Fibroblast of mammary gland (primary cell): Measurements from ENCODE around the gene TSSK2.

Experiments
- DNase-seq: peaks from one replicate; pipeline ENCODE4 v3.0.0-alpha.2; 2010; ENCODE audit warnings: low read depth
- H3K4me3 ChIP-seq: 2 replicates; pipeline ENCODE4 v1.5.1; 2011; ENCODE audit warnings: low read depth, mild to moderate bottlenecking, low read length, moderate library complexity; ENCODE audit not compliant: control insufficient read depth
- TF ChIP-seq, protein P1 (sequence below): conservative IDR thresholded peaks from 2 replicates; pipeline ENCODE4 v1.5.1; 2011; ENCODE audit warnings: low read depth, low read length, inconsistent platforms; ENCODE audit not compliant: control insufficient read depth, insufficient read depth

Gene TSSK2

DNA sequence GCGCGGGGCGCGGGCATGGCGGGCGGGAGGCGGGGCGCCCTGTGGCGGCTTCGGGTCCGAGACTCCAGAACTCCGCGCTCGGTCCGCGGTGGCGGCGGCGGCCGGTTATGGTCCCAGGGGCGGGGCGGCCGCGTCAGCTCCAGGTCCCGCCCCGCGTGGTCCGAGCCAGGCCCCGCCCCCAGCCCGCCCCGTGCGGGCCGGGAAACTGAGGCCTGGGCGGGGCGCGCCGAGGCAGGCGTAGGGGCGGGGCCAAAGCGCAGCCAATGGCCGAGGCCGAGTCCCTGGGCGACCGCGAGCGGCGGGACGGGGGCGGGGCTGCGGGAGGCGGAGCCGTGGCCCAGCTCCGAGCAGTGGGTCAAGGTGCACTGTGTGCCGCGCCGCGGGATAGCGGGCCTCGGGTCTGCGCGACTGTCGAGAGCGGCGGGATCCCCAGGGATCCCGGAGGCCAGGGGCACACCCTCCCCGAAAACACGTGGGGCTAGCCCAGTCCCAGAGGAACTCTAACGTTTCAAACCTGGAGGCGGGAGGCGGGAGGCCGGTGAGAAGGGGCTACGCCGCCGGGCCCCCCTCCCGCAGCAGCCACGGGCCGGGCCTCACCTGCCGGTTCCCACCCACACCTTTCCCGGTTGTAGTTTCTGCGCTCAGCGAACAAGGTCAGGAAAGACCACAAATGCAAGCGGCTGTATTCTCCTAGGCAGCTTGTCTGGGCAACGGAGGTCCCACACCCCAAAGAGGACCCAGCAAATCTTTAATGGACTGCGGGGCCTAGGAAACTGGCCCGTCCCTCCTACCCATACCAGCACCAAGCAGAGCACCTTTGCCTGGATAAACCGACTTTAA, 47.8 kb downstream of the TSSK2 start, which contains the start of gene SLC25A1:
Gene SLC25A1 (minus strand): TSS at position 80 of the 840 bp plus-strand sequence. CDS start 63 bp downstream, at position 17.
- DNase-seq: peak; percentile 80
- peak within 1 kb of the TSS; percentile 56 for H3K4me3 ChIP-seq
- TF ChIP-seq, protein P1, sequence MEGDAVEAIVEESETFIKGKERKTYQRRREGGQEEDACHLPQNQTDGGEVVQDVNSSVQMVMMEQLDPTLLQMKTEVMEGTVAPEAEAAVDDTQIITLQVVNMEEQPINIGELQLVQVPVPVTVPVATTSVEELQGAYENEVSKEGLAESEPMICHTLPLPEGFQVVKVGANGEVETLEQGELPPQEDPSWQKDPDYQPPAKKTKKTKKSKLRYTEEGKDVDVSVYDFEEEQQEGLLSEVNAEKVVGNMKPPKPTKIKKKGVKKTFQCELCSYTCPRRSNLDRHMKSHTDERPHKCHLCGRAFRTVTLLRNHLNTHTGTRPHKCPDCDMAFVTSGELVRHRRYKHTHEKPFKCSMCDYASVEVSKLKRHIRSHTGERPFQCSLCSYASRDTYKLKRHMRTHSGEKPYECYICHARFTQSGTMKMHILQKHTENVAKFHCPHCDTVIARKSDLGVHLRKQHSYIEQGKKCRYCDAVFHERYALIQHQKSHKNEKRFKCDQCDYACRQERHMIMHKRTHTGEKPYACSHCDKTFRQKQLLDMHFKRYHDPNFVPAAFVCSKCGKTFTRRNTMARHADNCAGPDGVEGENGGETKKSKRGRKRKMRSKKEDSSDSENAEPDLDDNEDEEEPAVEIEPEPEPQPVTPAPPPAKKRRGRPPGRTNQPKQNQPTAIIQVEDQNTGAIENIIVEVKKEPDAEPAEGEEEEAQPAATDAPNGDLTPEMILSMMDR: no peak

GRCh38 chr22:19179497-19180048, 48.5 kb downstream of the TSSK2 start:
- peak overlapping the region; percentile 53 for H3K4me3 ChIP-seq
- TF ChIP-seq, protein P1: peak; percentile 74
- peak; percentile 85 for DNase-seq

DNA sequence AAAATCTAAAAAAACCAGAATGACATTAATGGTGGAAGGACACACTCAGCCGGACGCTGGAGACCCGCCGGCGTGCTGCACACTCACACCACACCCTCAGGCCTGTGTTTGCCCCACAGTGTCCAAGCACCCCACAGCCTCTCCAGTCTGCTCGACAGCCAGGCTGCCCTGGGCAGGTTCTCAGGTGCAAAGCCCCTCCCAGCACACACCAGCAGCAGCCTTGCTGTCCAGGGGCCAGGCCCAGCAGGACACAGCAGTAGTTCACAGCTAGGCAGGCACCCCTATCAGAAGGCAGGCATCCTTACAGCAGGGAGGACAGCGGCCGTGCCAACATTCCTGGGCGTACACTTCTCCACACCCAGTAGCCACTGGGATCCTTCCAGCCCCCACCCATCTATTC, 49.1 kb downstream of the TSSK2 start:
- no peak for DNase-seq
- H3K4me3 ChIP-seq: no peak overlapping the region
- TF ChIP-seq, protein P1: no peak

- no peak overlapping the region for H3K4me3 ChIP-seq
- no peak for DNase-seq
- TF ChIP-seq, protein P1: no peak
Measured at GRCh38 chr22:19180740-19181410, 49.8 kb downstream of the TSSK2 start.

GRCh38 chr22:19181786-19182471, 50.8 kb downstream of the TSSK2 start:
- no peak for DNase-seq
- H3K4me3 ChIP-seq: no peak overlapping the region
- TF ChIP-seq, protein P1: no peak
